Ovary (tissue), 3 donors: ENCODE results near the gene UTRN.

ENCODE experiments used
- POLR2A ChIP-seq: fragments of 450-650 bp; IDR thresholded peaks from one replicate; pipeline ENCODE4 v1.6.1; 2017; ENCODE audit warnings: antibody characterized with exemption, mild to moderate bottlenecking, moderate library complexity
- TF ChIP-seq, protein P1 (sequence below), 3 donors: fragments of 450-650 bp in 2 of 3; fragments of 200-600 bp in 1 of 3; IDR thresholded peaks; one replicate each; pipeline versions ENCODE4 v1.5.1 to v1.8.0; 2016 to 2022; ENCODE audit warnings: antibody characterized with exemption in 3 of 3, mild to moderate bottlenecking in 1 of 3
- donor health status: DM: no; HTN: no; CAD: no.

DNA sequence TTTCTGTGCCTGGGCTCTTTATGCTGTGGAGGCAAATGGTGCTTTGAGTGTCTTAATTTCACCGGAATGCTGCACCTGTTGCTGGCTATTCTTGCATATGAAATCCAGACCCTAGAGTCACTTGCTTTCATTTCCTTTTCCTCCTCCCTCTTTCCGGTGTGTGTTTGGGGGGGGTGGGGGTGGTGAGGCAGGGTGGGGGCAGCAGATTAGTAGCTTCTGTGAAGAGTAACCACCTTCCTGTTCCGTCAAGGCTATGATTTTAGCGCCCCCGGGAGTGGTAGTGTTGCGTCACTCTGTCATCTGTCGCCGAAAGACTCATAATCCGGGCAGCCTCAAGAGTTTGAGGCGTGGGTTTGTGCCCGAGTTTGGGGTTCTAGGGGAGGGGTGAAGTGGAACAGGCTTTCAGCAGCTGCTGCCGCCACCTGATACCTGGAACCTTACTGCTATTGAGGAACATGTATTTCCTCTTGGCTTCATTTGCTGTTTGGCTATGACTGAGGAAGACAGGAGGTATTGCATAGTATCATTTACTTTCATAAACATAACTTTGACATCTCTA, 49.1 kb downstream of the UTRN start:
- TF ChIP-seq, protein P1, sequence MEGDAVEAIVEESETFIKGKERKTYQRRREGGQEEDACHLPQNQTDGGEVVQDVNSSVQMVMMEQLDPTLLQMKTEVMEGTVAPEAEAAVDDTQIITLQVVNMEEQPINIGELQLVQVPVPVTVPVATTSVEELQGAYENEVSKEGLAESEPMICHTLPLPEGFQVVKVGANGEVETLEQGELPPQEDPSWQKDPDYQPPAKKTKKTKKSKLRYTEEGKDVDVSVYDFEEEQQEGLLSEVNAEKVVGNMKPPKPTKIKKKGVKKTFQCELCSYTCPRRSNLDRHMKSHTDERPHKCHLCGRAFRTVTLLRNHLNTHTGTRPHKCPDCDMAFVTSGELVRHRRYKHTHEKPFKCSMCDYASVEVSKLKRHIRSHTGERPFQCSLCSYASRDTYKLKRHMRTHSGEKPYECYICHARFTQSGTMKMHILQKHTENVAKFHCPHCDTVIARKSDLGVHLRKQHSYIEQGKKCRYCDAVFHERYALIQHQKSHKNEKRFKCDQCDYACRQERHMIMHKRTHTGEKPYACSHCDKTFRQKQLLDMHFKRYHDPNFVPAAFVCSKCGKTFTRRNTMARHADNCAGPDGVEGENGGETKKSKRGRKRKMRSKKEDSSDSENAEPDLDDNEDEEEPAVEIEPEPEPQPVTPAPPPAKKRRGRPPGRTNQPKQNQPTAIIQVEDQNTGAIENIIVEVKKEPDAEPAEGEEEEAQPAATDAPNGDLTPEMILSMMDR (IDR thresholded peaks at IDR 0.05): no peak
- no peak for TF ChIP-seq POLR2A
